Fibroblast of the aortic adventitia (primary cell): ENCODE results near the gene MMP11. TPM values are rescaled to one million over a fixed set of nuclear protein-coding genes. Genes with fewer than 3 reads are reported as not detected.

ENCODE experiments used
- DNase-seq: peaks from one replicate; pipeline ENCODE4 v3.0.0-alpha.2; 2010; ENCODE audit warnings: low read depth
- H3K4me3 ChIP-seq: 2 replicates; pipeline ENCODE4 v1.5.1; 2011; ENCODE audit warnings: low read depth, mild to moderate bottlenecking, control low read depth, low read length, moderate library complexity
- CTCF ChIP-seq: IDR thresholded peaks from 2 replicates; pipeline ENCODE4 v1.5.1; 2011; ENCODE audit warnings: mild to moderate bottlenecking, low read length, control low read depth, inconsistent platforms; ENCODE audit not compliant: insufficient read depth
- total RNA-seq: library from RNA; depleted of rRNA; stranded (reverse); fragments of >200 nt; gene quantifications from 2 replicates; pipeline ENCODE4 v1.2.3, GENCODE V29; 2012; ENCODE audit warnings: low replicate concordance

Gene MMP11
- total RNA-seq, 1 donor, result 5.1 TPM

DNA sequence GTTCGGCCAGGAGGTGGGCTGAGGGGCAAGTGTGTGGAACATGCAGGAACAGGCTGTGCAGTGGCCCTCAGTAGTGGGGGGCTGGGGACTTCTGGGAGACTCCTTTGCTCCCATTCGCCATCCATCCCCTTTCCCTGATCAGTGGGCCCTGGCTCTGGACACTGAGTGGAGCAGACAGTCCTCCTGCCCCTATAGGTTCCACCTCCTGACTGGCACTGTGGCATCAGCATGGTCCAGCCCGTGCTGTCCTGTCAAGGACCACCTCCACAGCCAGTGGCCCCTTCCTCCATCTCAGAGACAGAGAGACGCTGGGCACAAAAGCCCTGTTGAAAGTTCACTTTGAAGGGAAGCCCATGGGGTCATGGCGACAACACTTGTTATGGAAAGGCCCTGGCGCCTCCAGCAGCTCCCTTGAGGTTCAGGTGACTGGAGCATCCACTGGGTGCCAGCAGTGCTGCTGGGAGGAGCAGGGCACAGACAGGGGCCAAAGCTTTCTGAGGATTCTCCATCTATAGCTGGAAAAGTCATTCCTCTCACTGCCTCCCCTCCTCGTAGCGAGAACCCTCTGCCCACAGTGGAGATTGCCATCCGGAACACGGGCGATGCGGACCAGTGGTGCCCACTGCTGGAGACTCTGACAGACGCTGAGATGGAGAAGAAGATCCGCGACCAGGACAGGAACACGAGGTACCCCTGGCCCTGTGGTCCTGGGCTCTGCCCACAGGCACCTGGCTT lies 60.5 kb downstream of the MMP11 start:
- TF ChIP-seq CTCF, result no peak
- no peak for DNase-seq
- no peak overlapping the region for H3K4me3 ChIP-seq

Other genes with a start within 250 kb of the MMP11 start
- not detected in 2 replicates for gene IGLL1, start 192.6 kb upstream of the MMP11 start, total RNA-seq
- 0.09 TPM in 1 of 2 replicates, not detected in the other for gene DRICH1, start 140.5 kb upstream of the MMP11 start, total RNA-seq
- not detected in 2 replicates for gene RGL4, start 81.8 kb upstream of the MMP11 start, total RNA-seq
- 5.3 and 5.9 TPM in 2 replicates for gene ZNF70, start 21.7 kb upstream of the MMP11 start, total RNA-seq
- not detected in 2 replicates for gene VPREB3, start 18.4 kb upstream of the MMP11 start, total RNA-seq
- 0.18 and 4.9 TPM in 2 replicates for gene C22orf15, start 9.9 kb upstream of the MMP11 start, total RNA-seq
- 2.5 and 2.6 TPM in 2 replicates for gene CHCHD10, start 4.9 kb upstream of the MMP11 start, total RNA-seq
- gene SMARCB1, start 14.1 kb downstream of the MMP11 start, total RNA-seq, result 55.2 and 96.1 TPM in 2 replicates
- 0.36 TPM in 1 of 2 replicates, not detected in the other for gene DERL3, start 66.2 kb downstream of the MMP11 start, total RNA-seq
- 11.4 and 11.9 TPM in 2 replicates for gene SLC2A11, start 85.0 kb downstream of the MMP11 start, total RNA-seq
- gene MIF, start 121.5 kb downstream of the MMP11 start, total RNA-seq, result 27.3 and 160 TPM in 2 replicates
- 4.9 and 9.0 TPM in 2 replicates for gene GSTT2B, start 188.3 kb downstream of the MMP11 start, total RNA-seq
- 0.81 and 1.8 TPM in 2 replicates for gene DDTL, start 194.0 kb downstream of the MMP11 start, total RNA-seq
- 36.4 and 82.9 TPM in 2 replicates for gene DDT, start 201.6 kb downstream of the MMP11 start, total RNA-seq
- 0.54 TPM in 1 of 2 replicates, not detected in the other for gene GSTT2, start 207.3 kb downstream of the MMP11 start, total RNA-seq
- gene GSTT4, start 232.6 kb downstream of the MMP11 start, total RNA-seq, result not detected in 2 replicates
- gene CABIN1, start 238.5 kb downstream of the MMP11 start, total RNA-seq, result 49.2 and 70.5 TPM in 2 replicates